SU-DHL-6 (cell line): ENCODE data around the gene THBS2.

Experiments
- H2AFZ ChIP-seq: fragments of 200-600 bp; sonication (generic); 2 replicates; pipeline ENCODE4 v1.6.1; 2014; ENCODE audit warnings: low read depth, mild to moderate bottlenecking, moderate library complexity, mixed read lengths, antibody characterized with exemption, low read length; ENCODE audit not compliant: severe bottlenecking
- H3F3A ChIP-seq: fragments of 200-600 bp; shearing (Covaris generic); 2 replicates; pipeline ENCODE4 v1.6.0; 2016; ENCODE audit warnings: antibody characterized with exemption, mild to moderate bottlenecking; ENCODE audit not compliant: insufficient read depth
- H3K27ac ChIP-seq: fragments of 200-600 bp; sonication (generic); 2 replicates; pipeline ENCODE4 v1.5.1; 2016; ENCODE audit warnings: low read depth, mild to moderate bottlenecking, low read length, moderate library complexity, mixed read lengths
- H3K27me3 ChIP-seq: fragments of 200-600 bp; sonication (generic), shearing (Covaris generic); 2 replicates; pipeline ENCODE4 v1.6.0; 2014; ENCODE audit warnings: mild to moderate bottlenecking, low read length
- H3K36me3 ChIP-seq: fragments of 200-600 bp; sonication (generic); 2 replicates; pipeline ENCODE4 v1.6.1; 2014; ENCODE audit warnings: mild to moderate bottlenecking, low read length, mixed read lengths
- H3K4me2 ChIP-seq: fragments of 300-600, 200-600 bp; shearing (Covaris generic), sonication (generic); 2 replicates; pipeline ENCODE4 v1.6.0; 2014; ENCODE audit warnings: low read length, low read depth, mild to moderate bottlenecking; ENCODE audit not compliant: poor library complexity, severe bottlenecking
- H3K4me3 ChIP-seq: fragments of 200-600 bp; sonication (generic); 2 replicates; pipeline ENCODE4 v1.5.1; 2014; ENCODE audit warnings: antibody characterized with exemption, low read length, mild to moderate bottlenecking, mixed read lengths; ENCODE audit not compliant: insufficient read depth, poor library complexity, severe bottlenecking
- H3K79me2 ChIP-seq: fragments of 200-600 bp; sonication (generic); 2 replicates; pipeline ENCODE4 v1.6.1; 2014; ENCODE audit warnings: mild to moderate bottlenecking, low read length, moderate library complexity; ENCODE audit not compliant: insufficient read depth
- H3K9ac ChIP-seq: fragments of 200-600 bp; sonication (generic); 2 replicates; pipeline ENCODE4 v1.7.0; 2014; ENCODE audit warnings: mild to moderate bottlenecking, low read length
- H3K9me2 ChIP-seq: fragments of 200-600 bp; sonication (generic); replicated peaks from 2 replicates; pipeline ENCODE4 v1.6.1; 2014; ENCODE audit warnings: low read length; ENCODE audit not compliant: insufficient read depth
- H3K9me3 ChIP-seq: fragments of 200-600 bp; sonication (generic); 2 replicates; pipeline ENCODE4 v1.6.1; 2014; ENCODE audit warnings: low read length, mixed read lengths; ENCODE audit not compliant: insufficient read depth
- H4K20me1 ChIP-seq: fragments of 200-600 bp; sonication (generic); 2 replicates; pipeline ENCODE4 v1.6.1; 2014; ENCODE audit warnings: low read depth, mild to moderate bottlenecking, antibody characterized with exemption, low read length, moderate library complexity, mixed read lengths
- CTCF ChIP-seq: fragments of 200-600 bp; sonication (generic); IDR thresholded peaks from one replicate; pipeline ENCODE4 v1.5.1; 2017; ENCODE audit warnings: antibody characterized with exemption, mild to moderate bottlenecking, low read length, moderate library complexity; ENCODE audit not compliant: insufficient read depth, poor library complexity, severe bottlenecking
- EZH2phosphoT487 ChIP-seq: fragments of 200-600 bp; sonication (generic), shearing (Covaris generic); conservative IDR thresholded peaks from 2 replicates; pipeline ENCODE4 v1.6.1; 2018; ENCODE audit warnings: mild to moderate bottlenecking, antibody characterized with exemption, low read length, moderate library complexity, mixed read lengths

Gene THBS2

GRCh38 chr6:169185692-169186485 lies 67.8 kb downstream of the THBS2 start:
- H3K36me3 ChIP-seq, result no peaks in the 10 kb centered on the region
- H3K27me3 ChIP-seq, result no peaks in the 10 kb centered on the region
- no peaks in the 10 kb centered on the region for H4K20me1 ChIP-seq
- H2AFZ ChIP-seq, result no peak overlapping the region
- H3F3A ChIP-seq, result no peaks in the 10 kb centered on the region
- no peak overlapping the region for H3K4me2 ChIP-seq
- H3K9ac ChIP-seq, result no peak overlapping the region
- no peak overlapping the region for H3K4me3 ChIP-seq
- H3K9me3 ChIP-seq, result no peaks in the 10 kb centered on the region
- no peaks in the 10 kb centered on the region for H3K9me2 ChIP-seq
- TF ChIP-seq EZH2phosphoT487, result no peak
- TF ChIP-seq CTCF, result no peak
- no peak overlapping the region for H3K27ac ChIP-seq
- H3K79me2 ChIP-seq, result no peaks in the 10 kb centered on the region

- H3K36me3 ChIP-seq, result no peaks in the 10 kb centered on the region
- H3K27me3 ChIP-seq, result no peaks in the 10 kb centered on the region
These were observed 68.6 kb downstream of the THBS2 start for GRCh38 chr6:169185011-169185521.

GRCh38 chr6:169184419-169184818 lies 69.2 kb downstream of the THBS2 start:
- TF ChIP-seq CTCF (no peak), EZH2phosphoT487 (no peak)
- Histone ChIP-seq H3K4me2 (no peak overlapping the region), H3K4me3 (no peak overlapping the region), H4K20me1 (no peaks in the 10 kb centered on the region), H3K27ac (no peak overlapping the region), H3K9ac (no peak overlapping the region), H3K27me3 (no peaks in the 10 kb centered on the region), H3F3A (no peaks in the 10 kb centered on the region), H3K36me3 (no peaks in the 10 kb centered on the region), H3K9me2 (no peaks in the 10 kb centered on the region), H3K9me3 (no peaks in the 10 kb centered on the region), H3K79me2 (no peaks in the 10 kb centered on the region), H2AFZ (no peak overlapping the region)

More at GRCh38 chr6:169185011-169185521, 68.6 kb downstream of the THBS2 start:
- H3F3A ChIP-seq, result no peaks in the 10 kb centered on the region
- no peaks in the 10 kb centered on the region for H4K20me1 ChIP-seq
- TF ChIP-seq EZH2phosphoT487 (no peak), CTCF (no peak)
- H3K9me3 ChIP-seq, result no peaks in the 10 kb centered on the region
- no peak overlapping the region for H3K9ac ChIP-seq
- H3K4me3 ChIP-seq, result no peak overlapping the region
- H3K4me2 ChIP-seq, result no peak overlapping the region
- H3K9me2 ChIP-seq, result no peaks in the 10 kb centered on the region
- no peak overlapping the region for H2AFZ ChIP-seq
- H3K27ac ChIP-seq, result no peak overlapping the region
- no peaks in the 10 kb centered on the region for H3K79me2 ChIP-seq
